Measurements from ENCODE around the gene MPV17L.

DNA sequence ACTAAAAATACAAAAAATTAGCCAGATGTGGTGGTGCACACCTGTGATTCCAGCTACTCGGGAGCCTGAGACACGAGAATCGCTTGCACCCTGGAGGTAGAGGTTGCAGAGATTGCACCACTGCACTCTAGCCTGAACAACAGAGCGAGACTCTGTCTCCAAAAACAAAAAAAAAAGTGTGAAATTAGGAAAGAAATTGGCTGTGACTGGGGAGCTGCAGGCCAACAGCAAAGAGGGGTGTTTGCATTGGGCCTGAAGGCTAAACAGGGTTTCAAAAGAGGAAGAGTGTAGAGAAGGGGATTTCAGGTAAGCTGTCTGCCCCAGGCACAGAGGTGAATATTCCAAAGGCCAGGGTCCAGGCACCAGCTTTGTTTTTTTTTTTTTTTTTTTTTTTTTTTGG, 48.2 kb downstream of the MPV17L start:
- TF ChIP-seq, protein P1, sequence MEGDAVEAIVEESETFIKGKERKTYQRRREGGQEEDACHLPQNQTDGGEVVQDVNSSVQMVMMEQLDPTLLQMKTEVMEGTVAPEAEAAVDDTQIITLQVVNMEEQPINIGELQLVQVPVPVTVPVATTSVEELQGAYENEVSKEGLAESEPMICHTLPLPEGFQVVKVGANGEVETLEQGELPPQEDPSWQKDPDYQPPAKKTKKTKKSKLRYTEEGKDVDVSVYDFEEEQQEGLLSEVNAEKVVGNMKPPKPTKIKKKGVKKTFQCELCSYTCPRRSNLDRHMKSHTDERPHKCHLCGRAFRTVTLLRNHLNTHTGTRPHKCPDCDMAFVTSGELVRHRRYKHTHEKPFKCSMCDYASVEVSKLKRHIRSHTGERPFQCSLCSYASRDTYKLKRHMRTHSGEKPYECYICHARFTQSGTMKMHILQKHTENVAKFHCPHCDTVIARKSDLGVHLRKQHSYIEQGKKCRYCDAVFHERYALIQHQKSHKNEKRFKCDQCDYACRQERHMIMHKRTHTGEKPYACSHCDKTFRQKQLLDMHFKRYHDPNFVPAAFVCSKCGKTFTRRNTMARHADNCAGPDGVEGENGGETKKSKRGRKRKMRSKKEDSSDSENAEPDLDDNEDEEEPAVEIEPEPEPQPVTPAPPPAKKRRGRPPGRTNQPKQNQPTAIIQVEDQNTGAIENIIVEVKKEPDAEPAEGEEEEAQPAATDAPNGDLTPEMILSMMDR (IDR thresholded peaks at IDR 0.05; ENCODE audit: poor library complexity) = no peak
- TF ChIP-seq EZH2 (IDR thresholded peaks at IDR 0.05; ENCODE audit: borderline replicate concordance) = no peak
- TF ChIP-seq EZH2phosphoT487 (IDR thresholded peaks at IDR 0.05; ENCODE audit: low read depth, severe bottlenecking, unreplicated experiment) = no peak

All from hepatocyte (in vitro differentiated cells).